ENCODE measurements around the gene ZNF337.
"Not testable (repeated sequence)": the region's sequence is repeated elsewhere in the genome, so short reads cannot be mapped to it uniquely, and the experiment has no call there.

The ZNF337 gene

GRCh38 chr20:25692499-25692898 is 4.2 kb downstream of the ZNF337 start:
- no peak for DNase-seq

- DNase-seq: no peak
These were observed 6.2 kb downstream of the ZNF337 start for GRCh38 chr20:25690427-25690826.

- no peak for DNase-seq
These were observed 10.3 kb downstream of the ZNF337 start for GRCh38 chr20:25686081-25687067.

- DNase-seq: no peak
These were observed 11.2 kb downstream of the ZNF337 start for GRCh38 chr20:25685276-25686080.

GRCh38 chr20:25683826-25684225 is 12.8 kb downstream of the ZNF337 start:
- not testable (repeated sequence) for DNase-seq

GRCh38 chr20:25683050-25683449 is 13.6 kb downstream of the ZNF337 start:
- no peak for DNase-seq

DNA sequence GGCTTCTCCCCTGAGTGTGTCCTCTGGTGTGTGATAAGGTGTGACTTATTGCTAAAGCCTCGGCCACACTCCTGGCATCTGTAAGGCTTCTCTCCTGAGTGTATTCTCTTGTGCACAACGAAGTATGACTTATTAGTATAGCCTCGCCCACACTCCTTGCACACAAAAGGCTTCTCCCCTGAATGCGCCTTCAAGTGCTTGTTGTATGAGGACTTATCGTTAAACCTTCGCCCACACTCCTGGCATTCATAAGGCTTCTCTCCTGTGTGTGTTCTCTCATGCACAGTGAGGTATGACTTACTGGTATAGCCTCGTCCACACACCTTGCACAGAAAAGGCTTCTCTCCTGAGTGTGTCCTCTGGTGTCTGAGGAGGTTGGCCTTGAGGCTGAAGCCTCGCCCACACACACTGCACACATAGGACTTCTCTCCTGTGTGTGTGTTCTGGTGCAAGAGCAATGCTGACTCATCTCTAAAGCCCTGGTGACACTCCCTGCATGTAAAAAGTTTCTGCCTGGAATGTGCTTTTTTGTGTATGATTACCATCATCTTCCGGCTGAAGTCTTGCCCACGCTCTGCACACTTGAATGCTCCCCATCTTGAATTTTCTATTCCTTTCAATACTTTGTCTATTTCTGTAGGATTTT is 20.4 kb downstream of the ZNF337 start:
- DNase-seq: peak; percentile 23

GRCh38 chr20:25675161-25675560 is 21.5 kb downstream of the ZNF337 start:
- DNase-seq: no peak

- no peak for DNase-seq
These were observed 23.9 kb downstream of the ZNF337 start for GRCh38 chr20:25672659-25673235.

GRCh38 chr20:25669826-25670422 is 26.7 kb downstream of the ZNF337 start:
- no peak for DNase-seq

DNA sequence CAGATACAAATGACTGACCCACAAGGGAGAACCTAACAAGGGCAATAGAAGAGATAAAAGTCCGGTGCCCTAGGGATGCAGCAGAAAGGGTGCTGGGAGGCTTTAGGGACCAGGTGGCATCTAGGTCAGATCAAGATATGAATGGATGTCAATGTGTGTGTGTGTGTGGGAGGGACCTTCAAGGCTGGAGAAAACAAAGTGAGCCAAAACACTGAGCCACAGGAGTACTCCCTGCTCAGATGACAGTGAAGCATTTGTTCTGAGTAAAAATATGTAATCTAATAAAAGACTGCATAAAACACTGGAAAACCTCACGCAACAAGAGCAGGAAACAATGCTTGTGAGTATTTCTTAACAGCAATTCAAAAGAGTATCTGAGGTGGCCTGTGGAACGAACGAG is 28.2 kb downstream of the ZNF337 start:
- no peak for DNase-seq

DNA sequence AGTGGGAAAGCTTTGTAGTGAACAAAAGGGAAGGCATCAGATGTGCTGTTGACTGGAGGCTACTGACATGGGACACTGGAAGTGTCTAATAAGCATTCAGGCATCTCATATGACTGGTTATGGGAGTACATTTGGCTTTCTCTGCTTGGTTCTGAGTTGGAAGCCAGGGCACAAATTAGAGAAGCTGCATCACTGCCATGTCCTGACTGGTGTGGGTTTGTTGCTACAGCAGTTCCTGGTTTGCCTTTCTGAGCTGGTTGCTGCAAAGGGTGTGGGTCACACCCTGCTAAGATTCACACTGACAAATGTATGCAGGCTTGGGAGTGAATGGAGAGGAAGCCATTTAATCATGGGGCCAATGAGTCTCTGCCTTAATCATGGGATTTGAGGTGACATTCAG is 36.7 kb downstream of the ZNF337 start:
- no peak for DNase-seq

- no peak for DNase-seq
These were observed 42.2 kb downstream of the ZNF337 start for GRCh38 chr20:25654487-25654886.

- not testable (repeated sequence) for DNase-seq
These were observed 43.8 kb downstream of the ZNF337 start for GRCh38 chr20:25652866-25653265.

DNA sequence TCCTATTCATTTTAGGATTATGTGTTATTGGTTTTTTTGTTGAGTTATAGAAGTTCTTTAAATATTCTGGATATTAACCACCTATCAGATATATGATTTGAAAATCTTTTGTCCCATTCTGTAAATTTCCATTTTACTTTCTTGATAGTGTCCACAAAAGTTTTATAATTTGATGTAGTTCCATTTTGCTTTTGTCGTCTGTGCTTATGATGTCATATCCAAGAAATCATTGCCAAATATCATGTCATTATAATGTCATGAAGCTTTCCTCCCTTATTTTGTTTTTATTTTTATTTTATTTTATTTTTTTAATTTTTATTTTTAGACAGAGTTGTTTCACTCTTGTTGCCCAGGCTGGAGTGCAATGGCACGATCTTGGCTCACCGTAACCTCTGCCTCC is 51.8 kb downstream of the ZNF337 start:
- no peak for DNase-seq

DNA sequence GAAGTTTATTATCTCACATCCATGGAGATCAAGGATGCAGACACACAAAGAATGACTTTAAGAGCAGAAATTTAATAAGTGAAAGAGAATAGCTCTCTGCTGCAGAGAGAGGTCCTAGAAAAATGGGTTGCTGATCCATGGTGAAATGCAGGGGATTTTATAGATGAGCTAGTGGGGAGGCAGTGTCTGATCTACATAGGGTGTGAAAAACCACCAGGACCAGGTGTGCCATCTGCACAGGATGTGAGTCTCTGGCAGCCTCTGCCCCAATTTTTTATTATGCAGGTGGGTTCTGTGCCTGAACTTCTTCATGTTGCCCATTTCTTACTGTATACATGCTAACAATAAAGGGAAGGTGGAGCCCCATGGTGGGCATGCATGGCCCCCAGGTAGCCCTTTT is 52.9 kb downstream of the ZNF337 start:
- no peak for DNase-seq

DNA sequence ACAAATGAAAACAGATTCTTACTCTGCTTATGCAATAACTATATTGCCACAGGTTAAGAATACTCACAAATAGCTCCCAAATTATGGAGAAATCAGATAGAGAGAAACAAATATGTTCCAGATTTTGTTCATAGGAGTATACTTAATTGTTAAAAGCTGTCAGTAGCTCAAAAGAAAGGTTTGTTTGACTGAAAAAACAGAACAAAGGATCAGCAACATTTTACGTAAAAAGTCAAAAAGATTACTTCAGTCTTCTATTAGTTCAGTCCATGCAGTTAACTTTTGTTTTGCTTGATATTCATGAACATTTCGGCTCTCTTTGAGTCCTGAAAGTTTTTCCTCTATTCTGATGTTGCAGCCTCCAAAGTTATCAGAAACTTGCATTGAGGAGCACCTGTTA is 59.4 kb downstream of the ZNF337 start:
- no peak for DNase-seq

- DNase-seq: no peak
These were observed 63.5 kb downstream of the ZNF337 start for GRCh38 chr20:25632940-25633790.

- DNase-seq: not testable (repeated sequence)
These were observed 66.0 kb downstream of the ZNF337 start for GRCh38 chr20:25630615-25631014.

GRCh38 chr20:25629816-25630499 is 66.7 kb downstream of the ZNF337 start:
- peak; percentile 13 for DNase-seq

- no peak for DNase-seq
These were observed 69.9 kb downstream of the ZNF337 start for GRCh38 chr20:25626779-25627178.
